GM18951 (cell line): Measurements from ENCODE around the gene KYNU.
"Not testable (repeated sequence)": the region's sequence is repeated elsewhere in the genome, so short reads cannot be mapped to it uniquely, and the experiment has no call there.

ENCODE experiments used
- POLR2A ChIP-seq: IDR thresholded peaks from 4 replicates; pipeline ENCODE4 v1.6.1; 2011; ENCODE audit warnings: mild to moderate bottlenecking; ENCODE audit not compliant: insufficient read length, insufficient read depth; ENCODE audit errors: extremely low read depth
- in situ Hi-C: fragments of 300-500 bp; cut with MboI; formaldehyde crosslinking; loops from one replicate; pipeline ENCODE4 v1.12.0; 2022; ENCODE audit warnings: low sequenced_read_pairs, mixed read lengths, inconsistent platforms; ENCODE audit not compliant: unreplicated experiment

Gene KYNU

DNA sequence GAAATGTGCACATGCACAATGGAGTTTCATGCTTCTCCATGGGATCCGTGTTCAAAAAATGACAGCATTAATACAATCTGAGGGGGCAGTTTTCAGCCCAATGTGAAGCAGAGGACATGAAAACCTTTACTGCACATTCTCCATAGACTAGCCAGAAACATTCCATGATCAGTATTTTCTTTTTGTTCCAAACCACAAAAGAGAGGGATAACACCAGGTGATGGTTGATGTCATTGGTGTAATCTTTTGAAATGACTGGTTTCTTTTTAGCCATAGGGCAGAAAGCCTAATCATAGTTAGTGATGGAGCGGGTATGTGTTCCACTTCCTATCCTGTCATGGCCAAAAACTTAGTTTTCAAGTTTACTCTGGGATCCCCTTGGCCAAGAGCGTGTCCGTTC is 1.8 kb upstream of the KYNU start:
- in situ Hi-C loops, result no loop called here
- no peak for TF ChIP-seq POLR2A

DNA sequence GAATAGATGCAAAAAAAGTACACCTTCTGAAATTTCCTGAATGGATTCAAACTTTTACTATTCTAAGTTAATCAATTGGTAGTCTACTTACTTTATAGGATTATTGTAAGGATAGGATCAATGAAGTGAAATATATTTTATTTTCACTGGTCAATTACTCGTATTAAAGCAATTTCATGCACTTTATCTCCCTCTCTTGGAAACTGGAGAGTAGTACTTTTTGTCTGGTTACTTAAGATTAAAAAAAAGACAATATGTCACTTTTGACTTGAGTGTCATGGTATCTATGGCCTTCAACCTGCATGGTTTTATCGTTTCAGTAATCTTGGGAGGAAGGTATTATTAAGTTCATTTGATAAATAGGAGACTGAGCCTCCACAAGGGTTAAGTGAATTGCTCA is 1.0 kb upstream of the KYNU start:
- in situ Hi-C loops, result no loop called here
- no peak for TF ChIP-seq POLR2A

DNA sequence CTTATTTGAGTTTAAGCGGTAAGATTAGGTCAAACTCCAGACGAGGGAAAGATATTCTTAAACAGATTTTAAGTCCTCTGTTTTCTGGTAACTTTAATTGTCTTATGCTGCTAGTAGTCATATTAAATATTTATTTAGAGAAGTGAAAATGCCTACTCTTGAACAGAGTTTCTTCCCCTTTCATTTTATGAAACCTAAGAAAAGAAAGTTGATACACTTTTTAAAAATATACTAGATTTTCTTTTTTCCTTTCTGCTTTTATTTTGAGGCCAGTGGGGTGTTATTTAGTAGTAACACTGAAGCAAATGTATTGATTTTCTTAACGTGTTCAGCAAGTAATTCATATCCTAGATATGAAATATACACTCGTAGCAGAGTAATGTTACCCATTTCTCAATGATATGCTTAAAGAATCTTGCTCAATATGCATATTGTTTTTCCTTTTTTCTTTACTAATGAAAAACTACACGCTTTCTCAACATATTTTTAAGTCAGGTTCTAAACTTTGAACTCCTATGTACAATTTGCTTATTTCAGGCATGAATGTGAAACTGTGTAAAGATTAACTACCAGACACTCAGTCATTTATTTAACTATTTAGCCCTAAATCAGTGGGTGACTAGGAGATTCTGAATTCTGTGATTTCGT is 691 bp downstream of the KYNU start:
- in situ Hi-C loops, result no loop called here
- TF ChIP-seq POLR2A, result no peak

DNA sequence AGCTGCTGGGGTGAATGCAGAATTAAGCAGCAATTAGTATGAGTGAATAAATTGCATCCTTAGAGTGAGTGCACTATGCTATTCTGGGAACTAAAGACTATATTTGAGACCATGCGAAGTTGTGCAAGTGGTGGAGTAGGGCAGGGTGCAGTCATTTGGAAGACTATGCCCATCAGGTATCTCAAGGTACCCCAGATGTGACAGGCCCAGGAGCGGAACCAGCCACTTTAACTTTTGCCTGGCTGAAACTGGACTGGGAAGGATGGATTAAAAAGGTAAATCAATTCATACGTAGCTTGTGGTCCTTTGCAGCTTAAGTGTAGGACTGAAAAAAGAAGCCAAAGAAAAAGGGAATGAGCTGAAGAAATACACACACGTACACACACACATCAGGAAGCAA is 1.7 kb downstream of the KYNU start:
- TF ChIP-seq POLR2A, result no peak
- in situ Hi-C loops, result no loop called here

DNA sequence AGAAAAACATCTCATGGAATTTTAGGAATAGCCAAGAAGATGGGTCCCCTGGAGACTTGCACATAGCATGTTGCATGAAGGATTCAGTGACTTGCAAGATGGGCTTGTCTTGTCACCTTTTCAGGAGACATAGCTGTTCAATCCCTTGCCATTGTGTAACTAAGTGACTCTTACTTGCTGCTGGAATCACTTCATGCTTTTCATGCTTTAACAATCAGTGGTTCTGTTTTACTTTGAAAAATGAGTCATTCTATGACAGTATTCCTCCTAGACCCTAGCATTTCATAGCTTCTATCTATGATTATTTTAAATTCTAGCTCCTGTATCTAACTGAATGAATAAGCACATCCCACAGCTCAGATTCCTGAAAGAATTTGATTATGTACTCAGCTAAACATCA is 2.8 kb downstream of the KYNU start:
- in situ Hi-C loops, result no loop called here
- TF ChIP-seq POLR2A, result no peak

DNA sequence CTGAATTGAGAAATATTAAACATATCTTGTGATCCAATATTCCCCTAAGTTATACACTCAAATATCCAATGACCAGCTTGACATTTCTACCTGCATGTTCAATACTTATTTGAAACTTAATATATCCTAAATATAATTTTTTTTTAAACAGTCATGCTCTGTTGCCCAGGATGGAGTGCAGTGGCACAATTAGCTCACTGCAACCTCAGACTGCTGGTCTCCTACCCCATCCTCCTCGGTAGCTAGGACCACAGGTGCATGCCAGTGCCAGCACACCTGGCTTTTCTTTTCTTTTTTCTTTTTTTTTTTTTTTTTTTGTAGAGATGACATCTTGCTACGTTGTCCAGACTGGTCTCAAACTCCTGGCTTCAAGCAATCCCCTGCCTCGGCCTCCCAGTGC is 4.2 kb downstream of the KYNU start:
- in situ Hi-C loops, result no loop called here
- no peak for TF ChIP-seq POLR2A

DNA sequence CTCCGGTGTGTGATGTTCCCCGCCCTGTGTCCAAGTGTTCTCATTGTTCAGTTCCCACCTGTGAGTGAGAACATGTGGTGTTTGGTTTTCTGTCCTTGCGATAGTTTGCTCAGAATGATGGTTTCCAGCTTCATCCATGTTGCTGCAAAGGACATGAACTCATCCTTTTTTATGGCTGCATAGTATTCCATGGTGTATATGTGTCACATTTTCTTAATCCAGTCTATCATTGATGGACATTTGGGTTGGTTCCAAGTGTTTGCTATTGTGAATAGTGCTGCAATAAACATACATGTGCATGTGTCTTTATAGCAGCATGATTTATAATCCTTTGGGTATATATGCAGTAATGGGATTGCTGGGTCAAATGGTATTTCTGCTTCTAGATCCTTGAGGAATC is 5.0 kb downstream of the KYNU start:
- in situ Hi-C loops, result not testable (repeated sequence)

DNA sequence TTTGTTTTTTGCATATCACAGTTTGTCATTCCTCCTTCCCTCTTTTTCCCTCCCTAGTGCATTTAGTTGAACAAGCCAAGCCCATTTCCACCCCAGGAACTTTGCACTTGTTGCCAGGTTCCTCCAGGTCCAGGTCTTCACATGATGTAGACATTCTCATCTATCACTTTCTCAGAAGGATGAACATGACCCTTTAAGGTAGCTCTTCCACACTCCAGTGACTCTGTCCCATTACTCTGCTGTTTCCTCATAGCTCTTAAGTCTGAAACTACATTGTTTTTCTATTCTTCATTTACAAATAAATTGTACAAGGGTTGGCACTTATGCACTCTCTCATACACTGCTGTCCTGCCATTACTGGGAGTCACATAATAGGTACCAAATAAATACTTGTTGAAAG is 6.1 kb downstream of the KYNU start:
- in situ Hi-C loops, result no loop called here
- no peak for TF ChIP-seq POLR2A

DNA sequence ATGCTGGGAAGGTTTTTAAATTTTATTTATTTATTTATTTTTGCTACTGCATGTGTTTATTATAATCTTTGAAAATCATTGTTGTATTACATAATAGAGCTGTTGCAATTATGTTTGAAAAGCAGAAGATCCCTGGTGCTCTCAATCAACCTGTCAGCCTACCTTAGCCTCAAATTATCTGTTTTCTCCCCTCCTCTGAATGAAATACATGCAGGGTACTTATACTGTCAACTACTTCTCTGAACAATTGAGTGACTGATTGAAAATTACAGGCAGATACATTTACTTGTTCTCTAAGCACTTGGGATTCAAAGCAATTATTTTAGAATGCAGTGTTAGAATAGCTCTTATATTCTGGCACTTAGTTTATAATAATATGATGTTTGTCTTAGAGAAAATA is 8.1 kb downstream of the KYNU start:
- no peak for TF ChIP-seq POLR2A
- in situ Hi-C loops, result no loop called here

DNA sequence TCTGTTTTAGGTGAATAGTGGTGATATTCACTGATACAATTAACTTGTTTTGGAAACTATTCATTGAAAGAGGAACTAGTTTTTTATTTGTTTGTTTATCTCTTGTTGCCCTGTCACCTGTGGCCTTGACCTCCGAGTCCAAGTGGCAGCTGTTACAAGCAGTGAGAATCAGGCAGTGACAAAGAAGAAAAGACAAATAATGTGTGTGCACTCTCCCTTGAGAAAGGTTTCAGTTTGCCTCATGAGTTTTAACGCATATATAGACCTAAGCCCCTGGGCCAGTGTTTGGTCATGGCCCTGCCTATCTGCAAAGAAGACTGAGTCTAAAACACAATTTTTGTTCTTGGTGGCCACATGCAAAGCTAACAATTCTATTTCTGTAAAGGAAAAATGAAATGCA is 15.3 kb downstream of the KYNU start:
- in situ Hi-C loops, result no loop called here
- TF ChIP-seq POLR2A, result no peak

DNA sequence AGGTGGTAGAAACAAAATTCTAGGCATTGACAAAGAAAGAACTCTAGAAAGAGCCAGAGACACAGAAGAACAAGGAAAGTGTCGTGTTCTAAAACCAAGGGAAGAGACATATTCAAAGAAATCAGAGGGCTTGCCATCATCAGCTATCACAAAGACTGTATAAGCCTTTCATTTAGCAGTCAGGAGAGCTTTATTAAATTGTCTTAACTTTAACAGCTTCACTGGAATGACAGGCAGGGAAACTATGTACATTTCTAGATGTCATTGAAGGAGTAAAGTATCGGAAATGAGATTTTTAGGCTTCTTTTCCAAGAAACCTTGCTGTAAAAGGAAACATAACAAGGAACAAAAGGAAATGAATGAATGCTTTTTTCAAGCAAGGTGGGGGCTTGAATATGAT is 15.8 kb downstream of the KYNU start:
- TF ChIP-seq POLR2A, result no peak
- in situ Hi-C loops, result no loop called here

DNA sequence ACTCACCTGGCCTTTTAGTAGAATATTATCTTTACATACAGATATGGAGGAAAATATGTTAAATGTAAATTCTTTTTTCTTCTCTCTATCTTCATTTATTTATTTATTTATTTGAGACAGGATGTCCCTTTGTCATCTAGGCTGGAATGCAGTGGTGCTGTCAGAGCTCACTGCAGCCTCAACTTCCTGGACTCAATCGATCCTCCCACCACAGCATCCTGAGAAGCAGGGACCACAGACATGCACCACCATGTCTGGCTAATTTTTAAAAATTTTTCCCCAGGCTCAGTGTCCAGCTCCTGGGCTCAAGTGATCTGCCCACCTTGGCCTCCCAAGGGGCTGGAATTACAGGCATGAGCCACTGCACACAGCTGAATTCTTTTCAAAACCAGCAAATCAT is 20.3 kb downstream of the KYNU start:
- TF ChIP-seq POLR2A, result no peak
- in situ Hi-C loops, result no loop called here

DNA sequence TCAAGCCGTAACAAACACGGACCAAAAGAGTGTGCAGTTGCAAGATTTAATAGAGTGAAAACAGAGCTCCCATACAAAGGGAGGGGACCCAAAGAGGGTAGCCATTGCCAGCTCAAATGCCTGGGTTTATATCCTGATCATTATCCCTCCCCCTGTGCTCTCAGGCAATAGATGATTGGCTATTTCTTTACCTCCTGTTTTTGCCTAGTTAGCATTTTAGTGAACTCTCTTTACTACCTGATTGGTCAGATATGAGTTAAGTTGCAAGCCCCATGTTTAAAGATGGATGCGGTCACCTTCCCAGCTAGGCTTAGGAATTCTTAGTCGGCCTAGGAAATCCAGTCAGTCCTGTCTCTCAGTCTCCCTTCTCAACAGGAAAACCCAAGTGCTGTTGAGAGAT is 22.9 kb downstream of the KYNU start:
- in situ Hi-C loops, result not testable (repeated sequence)

DNA sequence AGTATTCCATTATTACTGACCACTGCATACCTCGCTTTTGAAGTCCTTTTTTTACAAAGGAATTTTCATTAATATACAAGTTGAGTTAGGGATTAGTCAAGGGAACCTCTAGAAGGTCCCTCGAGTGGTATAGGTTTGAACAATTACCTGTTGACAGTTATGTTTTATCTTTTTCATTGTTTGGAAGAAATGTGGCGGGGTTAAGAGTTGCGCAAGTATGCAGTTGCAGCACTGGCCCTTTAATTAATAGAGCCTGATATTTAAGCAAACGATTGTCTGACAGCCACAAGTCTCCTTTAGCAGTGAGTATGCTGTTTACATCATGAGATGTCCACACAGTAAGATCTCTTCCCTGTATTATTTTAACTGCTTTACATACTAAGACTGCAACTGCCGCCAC is 24.3 kb downstream of the KYNU start:
- TF ChIP-seq POLR2A, result no peak
- in situ Hi-C loops, result no loop called here

DNA sequence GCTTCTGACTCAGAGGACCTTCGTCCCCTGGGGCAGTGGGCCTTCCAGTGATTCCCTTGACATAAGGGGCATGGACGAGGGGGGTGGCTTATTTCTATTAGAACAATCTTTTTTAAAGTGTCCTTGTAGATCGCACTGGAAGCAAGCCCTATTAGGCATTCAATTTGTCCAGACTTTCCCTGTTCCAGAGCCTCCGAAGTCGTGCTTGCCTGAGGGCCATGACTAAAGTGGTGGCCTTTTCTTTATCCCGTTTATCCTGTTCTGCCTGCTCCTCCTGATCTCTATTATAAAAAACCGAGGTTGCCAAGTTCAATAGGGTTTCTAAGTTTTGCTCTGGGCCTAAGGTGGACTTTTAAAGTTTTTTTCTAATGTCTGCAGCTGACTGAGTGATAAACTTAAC is 26.3 kb downstream of the KYNU start:
- in situ Hi-C loops, result not testable (repeated sequence)
